ENCODE data around the gene EBLN1. TPM values are rescaled to one million over a fixed set of nuclear protein-coding genes. Genes with fewer than 3 reads are reported as not detected.

EBLN1 gene
- total RNA-seq, 1 donor from 2014 or later = not detected

Other genes starting within 250 kb of the EBLN1 start
- 12.9 TPM for gene DNAJC1, start 214.3 kb downstream of the EBLN1 start, total RNA-seq
- 71.6 TPM for gene COMMD3, start 98.4 kb upstream of the EBLN1 start, total RNA-seq
- 44.1 TPM for gene BMI1, start 103.1 kb upstream of the EBLN1 start, total RNA-seq
- not detected for gene SPAG6, start 127.5 kb upstream of the EBLN1 start, total RNA-seq

All from cardiac septum (tissue), 1 donor.